GM12875 (cell line): Measurements from ENCODE around the gene NACC2.

Experiments
- H3K4me3 ChIP-seq: one replicate; pipeline ENCODE4 v1.5.1; 2011; ENCODE audit warnings: low read depth, low read length, control low read depth
- TF ChIP-seq, protein P1 (sequence below): IDR thresholded peaks from 2 replicates; pipeline ENCODE4 v1.5.1; 2011; ENCODE audit warnings: low read depth, mild to moderate bottlenecking, control low read depth, inconsistent platforms, low read length, moderate library complexity, borderline replicate concordance; ENCODE audit not compliant: insufficient read depth

Gene NACC2

DNA sequence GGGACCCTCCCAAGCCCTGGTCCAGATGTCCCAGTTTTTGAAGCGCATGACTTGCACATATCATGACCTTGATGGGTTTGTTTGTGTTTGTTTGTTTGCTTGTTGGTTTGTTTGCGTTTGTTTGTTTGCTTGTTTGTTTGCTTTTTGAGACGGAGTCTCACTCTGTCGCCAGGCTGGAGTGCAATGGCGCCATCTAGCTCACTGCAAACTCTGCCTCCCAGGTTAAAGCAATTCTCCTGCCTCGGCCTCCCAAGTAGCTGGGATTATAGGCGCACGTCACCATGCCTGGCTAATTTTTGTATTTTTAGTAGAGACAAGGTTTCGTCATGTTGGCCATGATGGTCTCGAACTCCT is 120.9 kb downstream of the NACC2 start:
- TF ChIP-seq, protein P1, sequence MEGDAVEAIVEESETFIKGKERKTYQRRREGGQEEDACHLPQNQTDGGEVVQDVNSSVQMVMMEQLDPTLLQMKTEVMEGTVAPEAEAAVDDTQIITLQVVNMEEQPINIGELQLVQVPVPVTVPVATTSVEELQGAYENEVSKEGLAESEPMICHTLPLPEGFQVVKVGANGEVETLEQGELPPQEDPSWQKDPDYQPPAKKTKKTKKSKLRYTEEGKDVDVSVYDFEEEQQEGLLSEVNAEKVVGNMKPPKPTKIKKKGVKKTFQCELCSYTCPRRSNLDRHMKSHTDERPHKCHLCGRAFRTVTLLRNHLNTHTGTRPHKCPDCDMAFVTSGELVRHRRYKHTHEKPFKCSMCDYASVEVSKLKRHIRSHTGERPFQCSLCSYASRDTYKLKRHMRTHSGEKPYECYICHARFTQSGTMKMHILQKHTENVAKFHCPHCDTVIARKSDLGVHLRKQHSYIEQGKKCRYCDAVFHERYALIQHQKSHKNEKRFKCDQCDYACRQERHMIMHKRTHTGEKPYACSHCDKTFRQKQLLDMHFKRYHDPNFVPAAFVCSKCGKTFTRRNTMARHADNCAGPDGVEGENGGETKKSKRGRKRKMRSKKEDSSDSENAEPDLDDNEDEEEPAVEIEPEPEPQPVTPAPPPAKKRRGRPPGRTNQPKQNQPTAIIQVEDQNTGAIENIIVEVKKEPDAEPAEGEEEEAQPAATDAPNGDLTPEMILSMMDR, result no peak
- no peak overlapping the region for H3K4me3 ChIP-seq

DNA sequence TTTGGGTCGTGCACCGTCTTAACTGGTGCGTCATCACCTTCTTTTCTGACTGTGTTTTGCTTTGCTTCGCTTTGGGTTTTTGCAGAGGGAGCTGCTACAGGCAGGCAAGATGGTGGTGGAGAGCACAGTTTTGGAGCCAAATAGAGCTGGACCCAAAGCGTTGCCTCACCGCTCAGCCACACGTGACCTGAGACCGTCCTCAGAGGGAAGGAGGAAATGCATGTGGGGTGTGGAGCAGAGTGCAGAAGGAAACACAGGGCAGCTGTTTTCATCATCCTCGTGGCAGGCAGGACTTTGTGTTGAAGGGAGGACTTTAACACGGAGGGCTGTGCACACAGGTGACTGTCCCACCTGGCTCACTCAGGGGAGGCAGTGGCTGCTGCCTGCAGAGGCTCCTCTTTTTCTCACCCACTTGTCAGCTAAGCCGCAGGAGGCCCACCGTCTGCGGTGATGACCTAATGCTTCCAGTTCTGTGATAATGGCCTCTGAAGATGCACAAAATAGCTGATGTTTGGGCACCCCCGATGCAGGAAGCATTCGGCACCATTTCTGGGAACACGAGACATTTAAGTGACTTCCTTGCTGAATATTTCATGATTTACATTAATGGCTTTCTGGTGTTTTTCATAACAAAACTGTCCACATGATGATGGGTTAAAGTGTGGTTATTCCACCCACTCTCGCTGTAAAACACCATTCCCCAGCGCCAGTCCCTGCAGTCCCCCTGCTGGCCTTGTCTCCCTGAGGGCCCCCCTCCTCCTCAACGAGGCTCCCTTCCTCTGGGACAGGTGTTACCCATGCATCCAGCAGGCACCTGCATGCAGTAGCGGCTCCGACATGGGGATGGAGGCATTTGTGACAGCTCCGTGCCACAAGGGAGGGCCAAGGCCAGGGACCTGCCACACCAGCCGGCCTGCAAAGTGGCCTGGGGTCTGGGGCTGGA is 121.5 kb downstream of the NACC2 start:
- H3K4me3 ChIP-seq, result no peak overlapping the region
- TF ChIP-seq, protein P1, result no peak

DNA sequence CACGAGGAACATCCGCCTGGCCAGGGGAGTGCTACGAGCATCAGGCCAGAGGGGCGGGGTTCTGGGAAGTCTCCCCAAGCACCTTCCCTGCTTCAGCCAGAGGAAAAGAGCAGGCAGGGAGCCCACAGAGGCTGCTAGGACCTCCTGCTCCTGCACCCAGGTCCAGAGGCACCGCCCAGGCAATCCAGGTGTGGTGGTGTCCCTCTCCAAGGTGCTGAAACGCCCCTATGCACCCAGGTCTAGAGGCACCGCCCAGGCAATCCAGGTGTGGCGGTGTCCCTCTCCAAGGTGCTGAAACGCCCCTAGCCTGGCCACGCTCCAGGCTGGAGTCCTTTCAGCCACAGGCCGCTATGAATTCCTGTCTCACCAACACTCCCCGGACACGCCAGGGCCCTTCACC is 123.2 kb downstream of the NACC2 start:
- no peak overlapping the region for H3K4me3 ChIP-seq
- TF ChIP-seq, protein P1, result no peak

DNA sequence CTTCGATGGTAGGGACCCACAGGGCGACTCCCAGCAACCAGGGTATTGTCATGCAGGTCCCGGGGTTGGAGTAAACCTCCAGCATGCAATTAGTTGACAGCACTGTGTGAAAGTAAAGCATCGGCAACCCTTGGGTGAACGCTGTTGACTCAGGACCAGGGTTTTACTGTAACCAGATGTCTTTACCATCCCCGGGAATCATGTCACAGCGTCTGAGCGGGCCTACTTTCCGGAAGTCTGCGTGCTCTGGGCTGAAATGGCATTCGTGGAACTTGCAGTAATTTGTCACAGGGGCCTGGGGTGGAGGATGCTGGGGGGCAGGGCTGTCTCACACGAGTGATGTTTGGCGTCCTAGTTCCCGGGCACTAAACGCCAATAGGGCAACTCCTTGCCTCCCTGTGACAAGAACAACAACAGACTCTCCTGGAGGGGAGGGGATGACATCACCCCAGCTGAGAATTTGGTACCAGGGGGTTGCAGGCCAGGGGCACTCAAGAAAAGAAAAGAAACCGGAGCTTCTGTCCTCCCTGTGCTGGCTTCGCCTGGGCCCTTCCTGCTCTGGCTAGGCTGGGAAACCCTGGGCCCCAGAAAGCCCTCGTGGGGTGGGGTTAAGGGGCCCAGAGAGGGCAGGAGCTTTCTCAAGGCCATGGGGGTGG is 123.8 kb downstream of the NACC2 start:
- TF ChIP-seq, protein P1, result no peak
- H3K4me3 ChIP-seq, result no peak overlapping the region

DNA sequence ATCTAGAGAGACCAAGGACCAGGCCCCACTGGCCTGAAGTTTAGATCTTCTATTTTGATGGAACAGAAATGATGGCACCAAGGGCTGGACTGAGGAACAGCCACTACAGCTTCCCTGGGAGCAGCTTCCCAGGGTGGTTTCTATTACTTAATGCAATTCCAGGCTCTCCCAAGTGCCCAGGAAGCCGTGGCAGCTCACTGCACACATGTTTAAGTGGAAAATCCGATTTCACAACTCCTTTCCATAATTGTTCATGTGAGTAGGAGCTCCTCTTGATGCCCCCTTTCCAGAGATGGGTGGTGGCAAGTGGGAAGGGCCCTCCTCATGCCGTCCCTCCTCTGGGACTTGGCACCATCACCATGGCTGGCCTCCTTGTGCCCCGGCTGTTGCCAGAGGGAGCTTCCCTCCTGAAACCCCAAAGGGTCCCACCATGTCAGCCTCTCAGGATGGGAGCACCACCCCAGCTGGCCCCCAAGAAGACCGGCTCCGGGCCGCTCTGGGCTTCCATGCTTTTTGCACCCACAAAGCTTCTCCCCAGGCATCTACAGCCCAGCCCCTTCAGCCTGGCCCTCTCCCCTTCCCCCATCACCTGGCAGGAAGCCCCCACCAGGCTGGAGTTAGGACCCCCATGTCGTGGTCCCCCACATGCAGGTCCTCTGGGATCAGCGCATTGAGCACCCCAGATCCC is 124.8 kb downstream of the NACC2 start:
- TF ChIP-seq, protein P1, result no peak
- no peak overlapping the region for H3K4me3 ChIP-seq

DNA sequence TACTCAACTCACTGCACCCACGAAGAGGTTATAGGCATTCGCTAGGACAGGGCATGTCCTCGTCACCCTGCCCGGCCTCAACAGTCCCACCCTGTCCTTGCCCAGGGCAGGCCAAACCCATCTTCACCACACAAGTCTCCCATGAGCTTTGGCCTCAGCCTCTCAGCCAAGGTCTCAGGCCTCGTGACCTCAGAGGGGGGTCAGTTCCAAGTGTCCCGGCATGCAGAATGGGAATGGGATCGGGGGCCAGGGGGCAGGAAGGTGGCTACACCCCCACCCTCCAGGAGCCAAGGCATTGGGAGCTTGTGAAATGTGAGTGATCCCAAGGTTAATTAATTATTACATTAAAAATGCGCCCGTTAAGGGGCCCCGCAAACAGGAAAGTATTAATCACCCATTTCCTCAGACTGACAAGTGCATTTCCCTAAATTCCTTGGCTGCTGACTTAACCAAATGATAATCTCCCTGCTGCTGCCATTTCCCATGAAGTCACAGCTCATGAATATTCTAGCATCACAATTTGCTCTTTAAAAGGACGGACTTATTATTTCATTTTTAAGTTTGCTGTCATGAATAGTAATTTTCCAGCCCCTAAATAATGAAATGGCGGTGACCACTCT is 125.9 kb downstream of the NACC2 start:
- no peak overlapping the region for H3K4me3 ChIP-seq
- TF ChIP-seq, protein P1, result no peak
